Activated CD4-positive, alpha-beta memory T cell treated with anti-CD3 and anti-CD28 coated beads for 36 hours (primary cell): ENCODE data around the gene FRAT1. TPM values are rescaled to one million over a fixed set of nuclear protein-coding genes. Genes with fewer than 3 reads are reported as not detected.

Experiments used
- CTCF ChIA-PET: fragments of 350-600 bp; sonication (Branson Sonifier 250); formaldehyde crosslinking; loops from one replicate; lab custom pipeline; 2021; ENCODE audit warnings: antibody characterized with exemption, inconsistent platforms; lab: Charles Lee
- POLR2A ChIA-PET: fragments of 350-600 bp; sonication (Branson Sonifier 250); formaldehyde crosslinking; loops from one replicate; lab custom pipeline; 2021; ENCODE audit warnings: antibody characterized with exemption; lab: Charles Lee
- DNase-seq: peaks from one replicate; pipeline ENCODE4 v3.0.0-alpha.2; 2020
- H3K27ac Mint-ChIP-seq: one replicate; pipeline ENCODE4 v1.8.0; 2021; ENCODE audit warnings: mixed read lengths
- H3K27me3 Mint-ChIP-seq: one replicate; pipeline ENCODE4 v1.8.0; 2021; ENCODE audit warnings: mixed read lengths
- H3K36me3 Mint-ChIP-seq: one replicate; pipeline ENCODE4 v1.8.0; 2021; ENCODE audit warnings: mixed read lengths
- H3K4me1 Mint-ChIP-seq: one replicate; pipeline ENCODE4 v1.8.0; 2021; ENCODE audit warnings: low read depth, mixed read lengths
- H3K4me3 Mint-ChIP-seq: one replicate; pipeline ENCODE4 v1.8.0; 2021; ENCODE audit warnings: mild to moderate bottlenecking, mixed read lengths
- H3K9me3 Mint-ChIP-seq: one replicate; pipeline ENCODE4 v1.8.0; 2021; ENCODE audit warnings: mixed read lengths
- intact Hi-C: fragments of 100-400 bp; cut with micrococcal nuclease; formaldehyde crosslinking; loops from one replicate; pipeline ENCODE4 v1.15.1; 2023
- total RNA-seq, 2 experiments: library from RNA; stranded (reverse); gene quantifications; one replicate each; pipeline ENCODE4 v1.2.3, GENCODE V29; 2021

The FRAT1 gene
- total RNA-seq, 2 experiments from 2014 or later, result 2.1 TPM

DNA sequence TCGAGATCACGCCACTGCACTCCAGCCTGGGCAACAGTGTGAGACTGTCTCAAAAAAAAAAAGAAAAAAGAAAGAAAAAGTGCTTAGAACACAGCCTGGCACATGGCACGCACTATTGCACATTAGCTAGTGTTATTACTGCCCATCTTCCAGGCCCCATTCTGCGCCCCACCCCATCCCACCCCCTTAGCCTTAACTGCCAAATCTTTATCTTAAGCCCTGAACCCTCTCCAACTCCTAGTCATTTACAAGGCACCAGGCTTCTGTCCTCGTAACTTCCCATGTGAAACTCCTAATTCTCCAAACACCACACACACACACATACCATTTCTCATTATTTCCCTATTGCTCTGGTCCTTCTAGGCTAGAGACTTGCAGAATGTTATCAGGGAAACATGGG lies 10.7 kb downstream of the FRAT1 start:
- ChIA-PET CTCF (interaction anchor here (1.2 kb wide), 1 partner anchor 51 kb away, joined by 6 read pairs; no protein-coding TSS in a partner anchor), POLR2A (no interaction called here)
- Mint-ChIP-seq H3K27ac (no peak overlapping the region), H3K36me3 (peaks cover 4% of the 10 kb centered on the region), H3K4me1 (peaks cover 50% of the 10 kb centered on the region), H3K9me3 (no peaks in the 10 kb centered on the region), H3K4me3 (no peak overlapping the region), H3K27me3 (no peaks in the 10 kb centered on the region)
- DNase-seq, result no peak
- intact Hi-C loops, result loop anchor here (5.0 kb wide), 1 partner anchor 73 kb away; the partner anchor contains the start of gene RRP12

- no peak overlapping the region for H3K4me3 Mint-ChIP-seq
- POLR2A ChIA-PET, result interaction anchor here (1.0 kb wide), 1 partner anchor 11 kb away, joined by 4 read pairs; no protein-coding TSS in a partner anchor
- no peak overlapping the region for H3K27ac Mint-ChIP-seq
- intact Hi-C loops, result loop anchor here (5.0 kb wide), 1 partner anchor 71 kb away; the partner anchor contains the start of gene RRP12
- no peaks in the 10 kb centered on the region for H3K9me3 Mint-ChIP-seq
- no peak for DNase-seq
- H3K36me3 Mint-ChIP-seq, result peaks cover 4% of the 10 kb centered on the region
- CTCF ChIA-PET, result interaction anchor here (0.6 to 4.3 kb wide), 4 partner anchors 9 to 259 kb away, joined by 3 to 26 read pairs (median 12); partner anchors contain the start of gene FRAT1
- peaks cover 1% of the 10 kb centered on the region for H3K27me3 Mint-ChIP-seq
- peaks cover 54% of the 10 kb centered on the region for H3K4me1 Mint-ChIP-seq
Observed at GRCh38 chr10:97331153-97331703, 12.2 kb downstream of the FRAT1 start.

DNA sequence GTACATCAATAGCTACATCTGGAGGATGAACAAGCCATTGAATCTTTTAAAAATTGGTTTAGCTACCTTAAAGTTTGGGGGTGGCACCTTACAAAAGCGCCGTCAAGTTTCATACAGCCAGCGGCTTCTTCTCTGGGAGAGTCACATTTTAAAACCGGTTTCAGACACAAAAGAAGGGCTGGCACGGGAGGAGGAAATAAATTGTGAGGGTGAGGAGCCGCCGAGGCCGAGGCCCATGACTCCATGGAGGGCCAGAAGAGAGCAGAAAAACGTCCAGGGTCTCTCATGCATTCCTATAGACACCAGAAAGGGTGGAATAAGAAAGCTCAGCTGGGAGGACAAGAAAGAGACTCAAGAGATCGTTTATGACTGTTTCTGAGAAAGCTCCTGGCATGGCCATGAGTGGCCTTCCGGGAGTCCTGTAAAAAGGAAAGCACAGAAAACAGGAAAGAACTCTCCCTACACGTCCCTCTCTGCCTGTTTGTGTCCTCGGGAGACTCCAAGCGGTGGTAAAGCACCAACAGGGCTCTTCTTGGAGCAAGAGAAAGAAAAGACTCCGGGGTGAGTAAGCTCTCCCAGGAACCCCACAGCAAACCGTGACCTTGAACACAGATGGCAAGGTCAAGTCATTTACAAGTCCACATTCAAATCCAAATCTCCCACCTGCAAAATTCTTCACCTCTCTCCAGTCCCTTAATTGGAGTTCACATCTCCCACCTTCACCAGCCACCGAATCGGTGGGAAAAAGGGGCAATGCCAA lies 13.7 kb downstream of the FRAT1 start:
- H3K4me3 Mint-ChIP-seq, result peak overlapping the region; percentile 77
- DNase-seq, result no peak
- ChIA-PET CTCF (interaction anchor here (0.7 to 4.3 kb wide), 9 partner anchors 13 to 251 kb away, joined by 3 to 26 read pairs (median 3); partner anchors contain the start of gene FRAT1), POLR2A (interaction anchor here (0.5 to 3.1 kb wide), 4 partner anchors 14 to 165 kb away, joined by 4 to 29 read pairs (median 7); partner anchors contain the start of genes FRAT1 and RRP12)
- H3K27ac Mint-ChIP-seq, result no peak overlapping the region
- peaks cover 1% of the 10 kb centered on the region for H3K27me3 Mint-ChIP-seq
- no peaks in the 10 kb centered on the region for H3K9me3 Mint-ChIP-seq
- peaks cover 54% of the 10 kb centered on the region for H3K4me1 Mint-ChIP-seq
- intact Hi-C loops, result loop anchor here (5.0 kb wide), 1 partner anchor 70 kb away; the partner anchor contains the start of gene RRP12
- peaks cover 4% of the 10 kb centered on the region for H3K36me3 Mint-ChIP-seq

GRCh38 chr10:97333351-97333600 lies 14.2 kb downstream of the FRAT1 start:
- H3K4me3 Mint-ChIP-seq, result peak overlapping the region; percentile 77
- H3K27me3 Mint-ChIP-seq, result peaks cover 1% of the 10 kb centered on the region
- peaks cover 4% of the 10 kb centered on the region for H3K36me3 Mint-ChIP-seq
- peak overlapping the region; percentile 57 for H3K27ac Mint-ChIP-seq
- intact Hi-C loops, result loop anchor here (5.0 kb wide), 1 partner anchor 69 kb away; the partner anchor contains the start of gene RRP12
- ChIA-PET CTCF (interaction anchor here (0.9 to 4.3 kb wide), 6 partner anchors 14 to 201 kb away, joined by 3 to 26 read pairs (median 4); partner anchors contain the start of gene FRAT1), POLR2A (interaction anchor here (1.0 to 3.1 kb wide), 3 partner anchors 14 to 164 kb away, joined by 4 to 29 read pairs (median 9); partner anchors contain the start of genes FRAT1 and RRP12)
- H3K4me1 Mint-ChIP-seq, result peaks cover 49% of the 10 kb centered on the region
- DNase-seq, result no peak
- H3K9me3 Mint-ChIP-seq, result no peaks in the 10 kb centered on the region

DNA sequence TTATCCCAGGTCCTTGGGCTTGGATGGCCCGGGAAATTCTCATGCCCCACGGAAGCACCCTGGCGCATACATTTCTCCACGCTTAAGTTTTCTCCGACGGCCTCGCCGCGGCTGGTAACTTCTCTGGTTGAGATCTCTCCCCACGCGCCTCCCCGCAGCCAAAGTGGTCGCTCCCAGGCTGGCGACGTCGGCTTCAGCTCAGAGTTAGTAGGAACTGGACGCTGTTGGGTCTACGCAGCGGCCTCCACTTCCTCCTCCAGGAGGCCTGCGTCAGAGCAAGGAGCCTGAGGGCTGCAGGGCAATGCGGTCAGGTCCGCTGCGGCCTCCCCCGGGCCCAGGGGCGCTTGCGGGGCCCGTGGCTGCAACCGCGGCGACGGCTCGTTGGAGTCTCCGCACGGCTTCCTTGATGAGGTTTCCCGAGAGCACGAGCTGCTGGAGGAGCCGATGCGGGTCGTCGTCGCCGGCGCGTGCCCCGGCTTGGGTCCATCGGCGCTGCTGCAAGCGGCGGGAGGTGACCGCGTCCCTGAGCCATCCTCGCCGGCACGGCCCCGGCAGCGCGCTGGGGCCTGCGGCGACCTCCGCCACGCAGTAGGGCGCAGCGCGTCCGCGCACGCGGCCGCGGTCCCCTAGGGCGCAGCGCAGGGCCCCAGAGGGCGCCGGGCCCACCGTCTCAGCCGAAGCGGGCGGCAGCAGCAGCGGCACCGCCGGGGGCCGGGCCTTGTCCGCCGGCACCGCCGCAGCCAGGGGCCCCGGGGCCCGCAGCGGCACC lies 14.7 kb downstream of the FRAT1 start:
- Mint-ChIP-seq H3K27ac (peak overlapping the region; percentile 57), H3K27me3 (peaks cover 1% of the 10 kb centered on the region), H3K4me1 (peaks cover 44% of the 10 kb centered on the region), H3K36me3 (peaks cover 4% of the 10 kb centered on the region), H3K4me3 (peak overlapping the region; percentile 77), H3K9me3 (no peaks in the 10 kb centered on the region)
- peak; percentile 64 for DNase-seq
- CTCF ChIA-PET, result interaction anchor here (0.9 to 4.3 kb wide), 6 partner anchors 14 to 200 kb away, joined by 3 to 26 read pairs (median 4); partner anchors contain the start of gene FRAT1
- intact Hi-C loops, result loop anchor here (1.0 to 5.0 kb wide), 3 partner anchors 14 to 69 kb away; partner anchors contain the start of genes ARHGAP19, FRAT1 and RRP12
- POLR2A ChIA-PET, result interaction anchor here (1.0 to 3.1 kb wide), 3 partner anchors 15 to 164 kb away, joined by 4 to 29 read pairs (median 9); partner anchors contain the start of genes FRAT1 and RRP12

GRCh38 chr10:97334370-97335175 lies 15.5 kb downstream of the FRAT1 start, which contains the start of gene FRAT2:
Gene FRAT2, minus strand, starts transcription at chr10:97334729. Its CDS starts 157 bp downstream, at chr10:97334572.
- intact Hi-C loops, result loop anchor here (1.0 to 5.0 kb wide), 3 partner anchors 15 to 68 kb away; partner anchors contain the start of genes ARHGAP19, FRAT1 and RRP12
- no peaks in the 10 kb centered on the region for H3K9me3 Mint-ChIP-seq
- peak within 1 kb of the TSS; percentile 77 for H3K4me3 Mint-ChIP-seq
- H3K36me3 Mint-ChIP-seq, result peaks cover 2% of the 10 kb centered on the region
- ChIA-PET CTCF (interaction anchor here (1.4 to 4.3 kb wide), 3 partner anchors 14 to 56 kb away, joined by 3 to 26 read pairs (median 21); partner anchors contain the start of gene FRAT1), POLR2A (interaction anchor here (1.7 to 3.1 kb wide), 2 partner anchors 15 to 66 kb away, joined by 9 to 29 read pairs; partner anchors contain the start of genes FRAT1 and RRP12)
- H3K4me1 Mint-ChIP-seq, result peaks cover 38% of the 10 kb centered on the region
- H3K27ac Mint-ChIP-seq, result peak within 1 kb of the TSS; percentile 80
- H3K27me3 Mint-ChIP-seq, result peaks cover 1% of the 10 kb centered on the region
- peak; percentile 90 for DNase-seq

DNA sequence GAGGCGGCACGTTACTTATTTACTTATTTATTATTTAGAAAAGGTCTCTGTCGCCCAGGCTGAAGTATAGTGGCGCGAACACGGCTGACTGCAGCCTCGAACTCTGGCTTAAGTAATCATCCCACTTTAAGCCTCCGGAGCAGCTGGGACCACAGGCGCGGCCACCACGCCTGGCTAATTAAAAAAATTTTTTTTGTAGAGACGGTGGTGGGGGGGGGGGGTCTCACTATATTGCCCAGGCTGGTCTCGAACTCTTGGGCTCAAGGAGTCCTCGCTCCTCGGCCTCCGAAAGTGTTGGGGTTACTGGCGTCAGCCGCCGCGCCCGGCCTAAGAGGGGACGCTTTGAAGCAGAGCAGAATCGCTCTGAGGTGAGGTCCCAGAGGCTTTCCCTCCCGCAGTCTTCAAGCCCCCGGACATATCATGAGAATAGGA lies 16.1 kb downstream of the FRAT1 start:
- peaks cover 2% of the 10 kb centered on the region for H3K36me3 Mint-ChIP-seq
- H3K27ac Mint-ChIP-seq, result no peak overlapping the region
- H3K4me3 Mint-ChIP-seq, result peak overlapping the region; percentile 43
- intact Hi-C loops, result no loop called here
- no peak for DNase-seq
- H3K4me1 Mint-ChIP-seq, result peaks cover 33% of the 10 kb centered on the region
- H3K9me3 Mint-ChIP-seq, result no peaks in the 10 kb centered on the region
- ChIA-PET POLR2A (no interaction called here), CTCF (interaction anchor here (1.1 kb wide), 1 partner anchor 57 kb away, joined by 5 read pairs; no protein-coding TSS in a partner anchor)
- peaks cover 1% of the 10 kb centered on the region for H3K27me3 Mint-ChIP-seq

- CTCF ChIA-PET, result interaction anchor here (1.1 kb wide), 1 partner anchor 57 kb away, joined by 5 read pairs; no protein-coding TSS in a partner anchor
- H3K4me3 Mint-ChIP-seq, result peak overlapping the region; percentile 57
- H3K4me1 Mint-ChIP-seq, result peaks cover 32% of the 10 kb centered on the region
- H3K9me3 Mint-ChIP-seq, result no peaks in the 10 kb centered on the region
- no peak for DNase-seq
- POLR2A ChIA-PET, result no interaction called here
- H3K27me3 Mint-ChIP-seq, result peaks cover 1% of the 10 kb centered on the region
- H3K27ac Mint-ChIP-seq, result no peak overlapping the region
- H3K36me3 Mint-ChIP-seq, result peaks cover 2% of the 10 kb centered on the region
- intact Hi-C loops, result no loop called here
Observed at GRCh38 chr10:97336006-97336405, 16.9 kb downstream of the FRAT1 start.

GRCh38 chr10:97336446-97336845 lies 17.4 kb downstream of the FRAT1 start:
- H3K4me3 Mint-ChIP-seq, result no peak overlapping the region
- no peak overlapping the region for H3K27ac Mint-ChIP-seq
- DNase-seq, result no peak
- H3K36me3 Mint-ChIP-seq, result peaks cover 2% of the 10 kb centered on the region
- H3K27me3 Mint-ChIP-seq, result peaks cover 1% of the 10 kb centered on the region
- POLR2A ChIA-PET, result interaction anchor here (0.7 kb wide), 1 partner anchor 70 kb away, joined by 4 read pairs; no protein-coding TSS in a partner anchor
- no peaks in the 10 kb centered on the region for H3K9me3 Mint-ChIP-seq
- H3K4me1 Mint-ChIP-seq, result peaks cover 28% of the 10 kb centered on the region
- CTCF ChIA-PET, result no interaction called here
- intact Hi-C loops, result no loop called here
